Kidney (tissue), 14 donors: ENCODE results near the gene RASEF. TPM values are rescaled to one million over a fixed set of nuclear protein-coding genes. Genes with fewer than 3 reads are reported as not detected.
"Not testable (repeated sequence)": the region's sequence is repeated elsewhere in the genome, so short reads cannot be mapped to it uniquely, and the experiment has no call there.

Experiments used
- DNase-seq, 5 donors: peaks; one replicate each; pipeline ENCODE4 v3.0.0-alpha.2; 2013 to 2020
- FAIRE-seq: peaks from 2 replicates; lab custom pipeline; 2012; peaks lifted over from hg19 to GRCh38; lab: Jason Lieb, UNC
- H3K27ac ChIP-seq, 2 donors: one replicate each; pipeline ENCODE4 v1.7.0; 2013; ENCODE audit warnings: low read depth in 2 of 2, low read length in 2 of 2, inconsistent platforms in 1 of 2
- H3K27me3 ChIP-seq: one replicate; pipeline ENCODE4 v1.7.1; 2013; ENCODE audit warnings: low read length, inconsistent platforms; ENCODE audit not compliant: control insufficient read depth, insufficient read depth
- H3K36me3 ChIP-seq, 3 donors: one replicate each; pipeline versions ENCODE4 v1.7.0 to v1.7.1; 2013; ENCODE audit warnings: low read length in 3 of 3, control low read depth in 1 of 3, inconsistent platforms in 1 of 3; ENCODE audit not compliant: insufficient read depth in 3 of 3, control insufficient read depth in 2 of 3
- H3K4me1 ChIP-seq, 3 donors: one replicate each; pipeline versions ENCODE4 v1.7.0 to v1.7.1; 2013; ENCODE audit warnings: low read length in 3 of 3, inconsistent platforms in 1 of 3, low read depth in 1 of 3; ENCODE audit not compliant: control insufficient read depth in 2 of 3, insufficient read depth in 2 of 3
- H3K4me3 ChIP-seq, 3 donors: one replicate each; pipeline versions ENCODE4 v1.7.0 to v1.8.1; 2013; ENCODE audit warnings: low read length in 3 of 3, control low read depth in 1 of 3, inconsistent platforms in 1 of 3
- H3K9ac ChIP-seq, 3 donors: one replicate each; pipeline versions ENCODE4 v1.7.0 to v1.7.1; 2013; ENCODE audit warnings: low read length in 3 of 3, control low read depth in 1 of 3, inconsistent platforms in 1 of 3
- H3K9me3 ChIP-seq, 3 donors: one replicate each; pipeline versions ENCODE4 v1.7.0 to v1.7.1; 2013; ENCODE audit warnings: low read length in 3 of 3, control low read depth in 1 of 3, inconsistent platforms in 1 of 3; ENCODE audit not compliant: control insufficient read depth in 2 of 3, insufficient read depth in 1 of 3
- CTCF ChIP-seq: IDR thresholded peaks from 3 replicates; pipeline ENCODE4 v1.5.1; 2012; ENCODE audit warnings: mild to moderate bottlenecking, moderate library complexity, borderline replicate concordance; ENCODE audit not compliant: insufficient read depth; ENCODE audit errors: extremely low read depth
- intact Hi-C: fragments of 100-400 bp; cut with DNase I; formaldehyde crosslinking; loops from one replicate; pipeline ENCODE4 v1.11.1; 2022
- polyA plus RNA-seq: library from polyadenylated mRNA; stranded (reverse); fragments of 350-450 nt; fragmentation: Illumina TruSeq; extraction: RNeasy Lipid Tissue Mini Kit (QIAGEN cat#74804); gene quantifications from one replicate; pipeline ENCODE4 v1.2.3, GENCODE V29; 2014; ENCODE audit warnings: low read depth, low replicate concordance; ENCODE audit not compliant: insufficient read depth
- total RNA-seq: library from RNA; stranded (reverse); fragmentation: NEBNext Ultra II Directional; extraction: Animal tissue kit (Norgen Biotek cat#: 25700); gene quantifications from one replicate; pipeline ENCODE4 v1.2.1, GENCODE V29; 2021
- donor health status: control.
- donor health status: control.
- donor health status: control.
- donor health status: control.
- donor health status: control.
- donor health status: DM: yes; HTN: yes; CAD: no.
- donor health status: Normal renal cell carcinoma (clear cell type).

RASEF gene
- total and polyA plus RNA-seq, 2 donors from 2014 or later = 2.2 to 11.9 TPM

- FAIRE-seq (no peak), DNase-seq (peak in 2 of 5 donors; percentile 25 to 33)
- Histone ChIP-seq H3K4me1 (no peaks in the 10 kb centered on the region), H3K36me3 (no peaks in the 10 kb centered on the region), H3K4me3 (no peak overlapping the region), H3K9ac (no peak overlapping the region), H3K27ac (no peak overlapping the region), H3K27me3 (no peaks in the 10 kb centered on the region), H3K9me3 (no peaks in the 10 kb centered on the region)
- no peak for TF ChIP-seq CTCF
- intact Hi-C loops = no loop called here
These were observed 123.5 kb downstream of the RASEF start for GRCh38 chr9:82939451-82939850.

GRCh38 chr9:82938426-82939218 lies 124.3 kb downstream of the RASEF start:
- Histone ChIP-seq H3K9ac (no peak overlapping the region), H3K27me3 (no peaks in the 10 kb centered on the region), H3K36me3 (no peaks in the 10 kb centered on the region), H3K9me3 (no peaks in the 10 kb centered on the region), H3K27ac (no peak overlapping the region), H3K4me1 (no peaks in the 10 kb centered on the region), H3K4me3 (no peak overlapping the region)
- TF ChIP-seq CTCF = no peak
- FAIRE-seq (no peak), DNase-seq (no peak)
- intact Hi-C loops = no loop called here

- H3K27ac ChIP-seq, FAIRE-seq, H3K4me3 ChIP-seq, H3K9me3 ChIP-seq, H3K9ac ChIP-seq, H3K36me3 ChIP-seq, intact Hi-C loops, DNase-seq, H3K27me3 ChIP-seq, H3K4me1 ChIP-seq: not testable (repeated sequence)
These were observed 126.4 kb downstream of the RASEF start for GRCh38 chr9:82936561-82936960.

GRCh38 chr9:82934949-82935348 lies 128.0 kb downstream of the RASEF start:
- Histone ChIP-seq H3K4me1 (no peaks in the 10 kb centered on the region), H3K9ac (no peak overlapping the region), H3K27ac (no peak overlapping the region), H3K4me3 (no peak overlapping the region), H3K9me3 (no peaks in the 10 kb centered on the region), H3K36me3 (no peaks in the 10 kb centered on the region), H3K27me3 (no peaks in the 10 kb centered on the region)
- TF ChIP-seq CTCF = no peak
- intact Hi-C loops = no loop called here
- no peak for DNase-seq
- no peak for FAIRE-seq

GRCh38 chr9:82934025-82934424 lies 128.9 kb downstream of the RASEF start:
- H3K27me3 ChIP-seq, H3K9me3 ChIP-seq: not testable (repeated sequence)

More at GRCh38 chr9:82934025-82934424, 128.9 kb downstream of the RASEF start:
- intact Hi-C loops, H3K9ac ChIP-seq, FAIRE-seq, H3K4me1 ChIP-seq, H3K36me3 ChIP-seq, DNase-seq, H3K27ac ChIP-seq, H3K4me3 ChIP-seq: not testable (repeated sequence)
